ENCODE results near the gene GARIN5A.

Gene GARIN5A

DNA sequence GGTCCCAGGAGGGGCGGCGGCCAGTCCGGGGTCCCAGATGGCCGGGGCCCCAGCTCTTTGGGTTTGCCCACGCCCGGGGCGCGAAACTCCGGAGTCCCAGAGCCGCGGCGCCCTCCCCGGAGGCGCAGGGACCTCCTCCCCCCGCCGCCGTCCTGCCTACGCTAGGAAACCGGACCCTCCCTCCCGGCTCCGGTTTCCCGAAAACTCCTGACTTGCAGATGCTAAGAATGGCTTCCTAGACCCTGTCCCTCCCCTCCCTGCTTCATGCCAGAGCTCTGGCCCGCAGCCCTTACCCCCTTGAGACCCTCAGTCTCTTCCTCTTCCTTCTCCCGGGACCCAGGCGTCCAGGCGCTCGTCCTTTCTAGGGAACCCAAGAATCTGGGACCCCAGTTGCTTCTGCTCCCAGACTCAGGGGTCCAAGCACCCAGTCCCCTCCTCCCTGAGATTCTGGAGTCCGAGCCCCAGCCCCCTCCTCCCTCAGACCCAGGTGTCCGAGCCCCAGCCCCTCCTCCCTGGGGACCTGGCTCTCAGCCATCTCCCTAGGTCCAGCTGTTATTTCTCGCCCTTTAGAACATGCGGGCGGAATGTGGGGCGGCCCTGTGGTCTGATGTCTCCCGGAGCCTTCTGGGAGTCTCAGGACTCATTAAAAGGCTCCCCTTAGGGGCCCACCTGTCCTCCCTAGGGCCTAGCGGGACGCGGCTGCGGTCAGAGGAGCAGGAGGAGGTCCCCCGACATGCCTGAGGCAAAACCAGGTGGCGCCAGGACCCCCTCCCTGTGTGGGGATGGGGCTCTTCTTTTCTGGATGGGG, 44.2 kb downstream of the GARIN5A start, which contains the start of gene MYBPC2:
TSS of gene MYBPC2 (plus strand) at position 672 of the 808 bp plus-strand sequence. CDS start at position 734, 62 bp downstream.
- DNase-seq: peak; percentile 18

DNA sequence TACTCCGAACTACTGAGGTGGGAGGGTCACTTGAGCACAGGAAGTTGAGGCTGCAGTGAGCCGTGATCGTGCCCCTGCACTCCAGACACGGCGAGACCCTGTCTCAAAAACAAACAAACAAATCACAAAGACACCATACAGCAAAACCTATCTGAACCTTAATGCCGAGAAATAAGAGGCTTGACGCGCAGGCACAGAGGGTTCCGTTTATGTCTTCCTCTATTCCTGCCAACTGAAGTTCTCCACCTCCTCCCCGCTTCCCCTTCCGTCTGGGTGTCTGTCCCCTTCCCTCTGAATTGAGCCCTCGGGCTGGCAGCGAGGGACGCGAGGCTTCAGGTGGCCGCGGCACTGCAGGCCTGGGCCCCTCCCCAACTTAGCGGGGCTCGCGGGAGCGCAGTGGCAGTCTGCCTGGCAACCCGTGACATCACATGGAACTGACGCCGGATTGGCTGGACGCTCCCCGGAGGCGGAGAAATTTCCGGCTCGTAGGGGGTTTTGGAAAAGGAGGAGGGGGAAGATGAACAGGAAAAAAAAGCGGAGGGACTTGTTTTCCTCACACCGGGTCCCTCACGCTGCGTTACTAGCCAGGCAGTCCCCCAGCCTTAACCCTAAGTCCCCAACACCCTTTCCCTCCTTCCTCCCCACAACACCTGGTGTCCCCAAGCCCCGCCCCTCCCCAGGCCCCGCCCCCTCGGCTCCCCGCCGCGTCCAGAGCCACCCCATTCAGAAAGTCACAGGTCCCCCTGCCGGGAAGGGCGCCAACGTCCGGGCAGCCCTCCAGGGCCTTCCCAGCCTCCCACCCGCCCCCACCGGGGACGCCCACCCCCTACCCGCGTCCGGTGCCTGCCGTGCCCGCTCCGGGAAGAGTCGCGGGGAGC, 45.1 kb downstream of the GARIN5A start:
- DNase-seq: peak; percentile 72

DNA sequence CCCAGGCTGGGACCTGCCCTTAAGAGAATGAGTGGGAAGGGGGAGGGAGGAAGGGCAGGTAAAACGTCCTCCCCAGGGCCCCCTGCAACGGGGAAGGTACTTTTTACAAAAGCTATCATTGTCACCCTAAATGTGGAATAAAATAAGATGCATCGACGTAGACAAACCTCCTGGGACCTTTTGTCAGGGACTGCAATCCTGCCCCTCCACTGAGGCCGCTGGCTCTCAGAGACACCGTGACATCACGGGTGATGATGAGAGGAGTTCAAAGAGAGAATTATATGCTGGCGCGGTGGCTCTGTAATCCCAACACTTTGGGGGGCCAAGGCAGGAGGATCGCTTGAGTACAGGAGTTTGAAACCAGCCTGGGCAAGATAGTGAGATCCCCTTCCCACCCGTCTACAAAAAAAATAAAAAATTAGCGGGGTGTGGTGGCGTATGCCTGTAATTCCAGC, 45.7 kb downstream of the GARIN5A start:
- DNase-seq: no peak

DNA sequence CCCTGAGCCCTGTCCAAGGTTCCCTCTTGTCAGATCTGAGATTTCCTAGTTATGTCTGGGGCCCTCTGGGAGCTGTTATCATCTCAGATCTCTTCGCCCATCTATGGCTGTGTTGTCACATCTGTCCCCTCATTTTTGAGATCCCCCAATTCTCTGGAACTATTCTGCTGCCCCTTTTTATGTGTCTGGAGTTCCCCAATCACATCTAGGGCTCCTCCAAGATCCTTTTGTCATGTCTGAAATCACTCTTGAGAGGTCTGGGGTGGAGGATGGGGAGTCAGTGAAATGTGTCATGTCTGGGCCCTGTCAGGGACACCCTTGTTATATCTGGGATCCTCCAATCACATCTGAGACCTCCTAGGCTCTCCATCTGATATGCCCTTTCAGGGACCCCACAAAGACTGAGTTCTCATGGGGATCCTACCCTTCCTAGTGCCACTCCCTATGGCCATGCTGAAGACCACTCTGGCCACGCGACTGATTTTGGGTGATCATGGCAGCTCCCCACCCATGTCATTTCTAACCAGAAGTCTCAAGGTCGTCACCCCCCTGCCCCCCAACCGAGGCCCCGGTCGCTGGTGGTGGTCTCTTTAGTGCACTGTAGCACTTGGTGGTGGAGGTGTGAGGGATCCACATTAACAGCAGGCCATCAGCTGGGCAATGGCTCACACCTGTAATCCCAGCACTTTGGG, 47.7 kb downstream of the GARIN5A start:
- no peak for DNase-seq

DNA sequence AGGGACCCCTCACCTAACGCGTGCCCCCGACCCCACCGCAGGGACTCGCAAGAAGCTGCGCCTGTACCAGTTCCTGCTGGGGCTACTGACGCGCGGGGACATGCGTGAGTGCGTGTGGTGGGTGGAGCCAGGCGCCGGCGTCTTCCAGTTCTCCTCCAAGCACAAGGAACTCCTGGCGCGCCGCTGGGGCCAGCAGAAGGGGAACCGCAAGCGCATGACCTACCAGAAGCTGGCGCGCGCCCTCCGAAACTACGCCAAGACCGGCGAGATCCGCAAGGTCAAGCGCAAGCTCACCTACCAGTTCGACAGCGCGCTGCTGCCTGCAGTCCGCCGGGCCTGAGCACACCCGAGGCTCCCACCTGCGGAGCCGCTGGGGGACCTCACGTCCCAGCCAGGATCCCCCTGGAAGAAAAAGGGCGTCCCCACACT, 48.6 kb downstream of the GARIN5A start:
- DNase-seq: no peak

DNA sequence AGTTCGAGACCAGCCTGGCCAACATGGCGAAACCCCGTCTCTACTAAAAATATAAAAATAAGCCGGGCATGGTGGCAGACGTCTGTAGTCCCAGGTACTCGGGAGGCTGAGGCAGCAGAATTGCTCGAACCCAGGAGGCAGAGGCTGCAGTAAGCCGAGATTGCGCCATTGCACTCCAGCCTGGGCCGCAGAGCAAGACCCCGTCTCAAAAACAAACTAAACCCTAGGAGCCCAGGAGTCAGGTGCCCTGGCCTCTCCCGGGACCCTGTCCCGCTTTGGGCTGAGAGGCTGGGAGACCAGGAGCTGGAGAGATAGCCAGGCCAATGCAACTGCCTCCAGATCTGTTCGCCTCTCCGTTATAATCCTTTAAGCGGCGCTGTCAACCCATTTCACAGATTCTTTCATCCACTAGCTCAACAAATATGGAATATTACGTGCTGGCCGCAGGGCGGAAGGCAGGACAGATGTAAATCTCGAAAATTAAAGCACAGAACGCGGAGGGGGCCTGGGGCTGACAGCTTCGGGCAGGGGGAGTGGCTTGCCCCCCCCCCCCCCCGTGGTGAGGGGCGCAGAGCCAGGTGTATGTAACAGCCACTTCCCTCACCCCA, 49.2 kb downstream of the GARIN5A start:
- DNase-seq: no peak

DNA sequence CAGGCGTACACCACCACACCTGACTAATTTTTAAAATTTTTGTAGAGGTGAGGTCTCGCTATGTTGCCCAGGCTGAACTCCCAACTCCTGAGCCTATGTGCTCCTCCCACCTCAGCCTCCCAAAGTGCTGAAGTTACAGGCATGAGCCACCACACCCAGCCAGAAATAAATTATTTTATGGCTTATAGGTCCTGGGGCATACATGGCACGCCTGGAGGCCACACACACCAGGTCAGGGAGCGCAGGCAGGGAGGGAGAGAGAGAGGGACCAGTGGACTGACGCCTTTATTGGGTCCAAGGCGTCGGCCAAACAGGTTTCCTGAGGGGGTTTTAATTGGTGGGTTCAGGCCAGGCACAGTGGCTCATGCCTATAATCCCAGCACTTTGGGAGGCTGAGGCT, 51.1 kb downstream of the GARIN5A start:
- no peak for DNase-seq

DNA sequence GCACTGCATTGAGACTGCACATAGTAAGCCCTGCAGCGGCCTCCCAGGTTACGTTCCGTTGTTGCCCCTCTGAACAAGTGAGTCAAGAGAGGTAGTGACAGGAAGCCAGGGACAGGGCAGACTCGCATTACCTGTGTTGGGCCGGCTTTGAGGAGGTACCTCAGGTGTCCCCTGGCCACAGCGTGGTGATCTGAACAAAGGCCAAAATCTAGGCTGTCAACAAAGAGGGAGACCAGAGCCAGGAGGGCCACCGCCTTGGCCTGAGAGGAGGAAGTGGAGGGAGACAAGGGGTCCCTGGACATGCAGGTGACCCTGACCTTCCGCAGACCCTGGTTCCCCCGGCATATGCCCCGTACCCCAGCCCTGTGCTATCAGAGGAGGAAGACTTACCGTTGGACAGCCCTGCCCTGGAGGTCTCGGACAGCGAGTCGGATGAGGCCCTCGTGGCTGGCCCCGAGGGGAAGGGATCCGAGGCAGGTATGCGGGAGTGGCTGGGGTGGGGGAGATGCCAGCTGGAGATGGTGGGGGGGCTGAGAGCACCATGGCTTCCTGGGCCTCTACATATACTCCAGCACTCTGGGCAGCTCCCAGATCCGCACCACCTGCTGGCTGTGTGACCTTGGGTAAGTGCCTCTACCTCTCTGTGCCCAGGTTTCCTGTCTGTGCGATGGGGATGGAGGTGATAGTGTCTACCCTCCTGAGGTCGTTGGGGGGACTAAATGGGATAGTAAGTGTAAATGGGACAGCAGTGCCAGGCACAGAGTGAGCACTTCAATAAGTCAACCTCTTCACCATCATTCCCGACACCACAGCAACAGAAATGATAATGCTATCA, 53.2 kb downstream of the GARIN5A start:
- DNase-seq: no peak

DNA sequence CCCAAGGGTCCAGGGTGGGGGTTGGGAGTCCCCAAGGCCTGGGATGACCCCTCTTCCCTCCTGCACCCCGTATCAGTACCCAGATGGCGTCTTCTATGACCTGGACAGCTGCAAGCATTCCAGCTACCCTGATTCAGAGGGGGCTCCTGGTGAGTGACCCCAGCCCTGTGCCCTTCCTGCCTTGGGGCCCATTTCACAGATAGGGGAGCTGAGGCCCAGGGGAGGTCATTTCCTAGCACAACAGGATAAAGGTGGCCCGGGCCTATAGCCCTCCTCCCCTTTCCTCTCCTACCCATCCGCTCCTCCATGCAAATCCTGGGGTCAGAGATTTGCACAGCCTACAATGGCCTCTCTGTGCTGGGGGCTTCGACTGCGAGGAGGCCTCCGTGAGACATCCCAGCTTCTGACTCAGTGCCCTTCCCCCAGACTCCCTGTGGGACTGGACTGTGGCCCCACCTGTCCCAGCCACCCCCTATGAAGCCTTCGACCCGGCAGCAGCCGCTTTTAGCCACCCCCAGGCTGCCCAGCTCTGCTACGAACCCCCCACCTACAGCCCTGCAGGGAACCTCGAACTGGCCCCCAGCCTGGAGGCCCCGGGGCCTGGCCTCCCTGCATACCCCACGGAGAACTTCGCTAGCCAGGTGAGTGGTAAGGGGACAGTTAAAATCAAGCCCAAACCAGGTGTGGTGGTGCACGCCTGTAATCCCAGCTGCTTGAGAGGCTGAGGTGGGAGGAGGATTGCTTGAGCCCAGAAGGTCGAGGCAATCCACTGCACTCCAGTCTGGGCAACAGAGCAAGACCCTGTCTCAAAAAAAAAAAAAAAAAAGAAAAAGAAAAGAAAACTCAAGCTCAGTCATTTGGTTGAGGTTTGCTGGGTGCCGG, 54.0 kb downstream of the GARIN5A start:
- no peak for DNase-seq

DNA sequence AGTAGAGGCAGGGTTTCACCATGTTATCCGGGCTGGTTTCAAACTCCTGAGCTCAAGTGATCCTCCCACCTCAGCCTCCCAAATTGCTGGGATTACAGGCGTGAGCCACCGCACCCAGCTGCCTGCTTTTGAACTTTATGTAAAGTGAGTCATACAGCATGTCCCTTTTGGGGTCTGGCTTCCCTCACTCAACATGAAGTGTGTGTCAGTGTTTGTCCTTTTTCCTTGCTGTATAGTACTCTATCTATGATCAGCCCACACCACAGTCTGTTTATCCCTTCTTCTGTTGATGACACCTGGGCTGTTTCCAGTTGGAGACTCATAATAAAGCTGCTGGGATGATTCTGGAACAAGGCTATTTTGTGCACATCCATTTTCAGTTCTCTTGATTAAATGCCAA, 55.8 kb downstream of the GARIN5A start:
- DNase-seq: no peak

DNA sequence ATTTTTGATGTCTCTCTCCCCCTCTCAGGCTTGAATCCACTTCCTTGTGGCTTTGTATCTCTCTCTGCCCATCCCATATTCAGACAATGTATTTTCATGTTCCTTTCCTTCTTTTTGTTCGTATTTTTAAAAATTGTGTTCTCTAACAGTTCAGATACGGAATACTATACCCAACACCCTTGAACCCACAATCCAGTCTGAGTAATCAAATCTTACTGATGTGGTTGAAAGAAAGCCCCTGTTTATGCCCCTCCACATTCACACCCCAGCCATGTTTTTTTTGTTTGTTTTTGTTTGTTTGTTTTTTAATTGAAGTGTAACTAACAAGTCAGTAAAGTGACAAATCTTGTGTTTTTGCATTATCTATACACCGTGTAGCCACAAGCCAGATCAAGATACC, 56.5 kb downstream of the GARIN5A start:
- DNase-seq: no peak

DNA sequence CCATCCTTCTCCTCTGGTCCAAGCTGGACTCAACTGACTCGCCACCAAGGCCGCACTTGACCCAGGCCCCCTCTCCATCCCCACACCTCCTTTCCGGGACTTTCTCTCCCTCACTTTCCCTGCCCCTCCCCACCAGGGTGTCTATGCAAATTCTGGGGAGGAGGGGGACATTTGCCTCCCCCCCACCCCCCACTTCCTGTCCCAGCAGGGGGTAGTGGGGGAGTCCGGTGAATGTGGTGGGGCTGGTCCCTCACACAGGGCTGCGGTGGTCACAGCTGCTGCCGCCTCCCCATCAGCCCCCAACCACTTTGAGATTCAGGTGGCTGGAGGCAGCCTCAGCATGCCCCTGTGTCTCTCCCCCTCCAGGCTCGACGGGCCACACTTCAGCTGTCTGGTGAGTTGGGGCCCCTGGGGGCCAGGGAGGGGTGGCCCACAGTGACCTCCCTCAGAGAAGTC, 57.0 kb downstream of the GARIN5A start:
- no peak for DNase-seq

DNA sequence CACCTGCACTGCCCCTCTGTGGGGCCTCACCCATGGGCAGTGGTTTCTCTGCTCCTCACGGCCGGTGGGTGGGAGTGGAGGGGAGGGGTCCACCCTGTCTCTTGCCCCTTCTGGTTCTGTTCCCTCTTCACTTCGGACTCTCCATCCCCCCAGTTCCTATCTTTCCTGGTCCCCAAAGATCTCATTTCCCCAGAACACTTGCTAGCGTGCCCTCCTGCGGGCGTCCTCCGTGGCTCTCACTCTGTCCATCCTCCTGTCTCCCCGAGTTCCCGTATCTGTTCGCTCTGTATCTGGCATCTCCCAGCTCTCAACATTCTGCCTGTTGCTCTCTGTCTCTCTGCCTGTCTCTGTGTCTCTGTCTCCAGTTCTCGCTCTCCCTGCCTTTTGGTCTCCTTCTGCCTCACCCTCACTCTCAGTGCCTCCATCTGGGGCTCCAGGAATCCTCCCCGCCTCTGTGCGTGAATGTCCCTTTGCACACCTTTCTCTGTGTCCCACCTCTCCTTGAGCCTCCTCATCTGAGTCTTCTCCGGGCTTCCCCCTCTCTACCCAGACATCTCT, 57.5 kb downstream of the GARIN5A start:
- DNase-seq: no peak

DNA sequence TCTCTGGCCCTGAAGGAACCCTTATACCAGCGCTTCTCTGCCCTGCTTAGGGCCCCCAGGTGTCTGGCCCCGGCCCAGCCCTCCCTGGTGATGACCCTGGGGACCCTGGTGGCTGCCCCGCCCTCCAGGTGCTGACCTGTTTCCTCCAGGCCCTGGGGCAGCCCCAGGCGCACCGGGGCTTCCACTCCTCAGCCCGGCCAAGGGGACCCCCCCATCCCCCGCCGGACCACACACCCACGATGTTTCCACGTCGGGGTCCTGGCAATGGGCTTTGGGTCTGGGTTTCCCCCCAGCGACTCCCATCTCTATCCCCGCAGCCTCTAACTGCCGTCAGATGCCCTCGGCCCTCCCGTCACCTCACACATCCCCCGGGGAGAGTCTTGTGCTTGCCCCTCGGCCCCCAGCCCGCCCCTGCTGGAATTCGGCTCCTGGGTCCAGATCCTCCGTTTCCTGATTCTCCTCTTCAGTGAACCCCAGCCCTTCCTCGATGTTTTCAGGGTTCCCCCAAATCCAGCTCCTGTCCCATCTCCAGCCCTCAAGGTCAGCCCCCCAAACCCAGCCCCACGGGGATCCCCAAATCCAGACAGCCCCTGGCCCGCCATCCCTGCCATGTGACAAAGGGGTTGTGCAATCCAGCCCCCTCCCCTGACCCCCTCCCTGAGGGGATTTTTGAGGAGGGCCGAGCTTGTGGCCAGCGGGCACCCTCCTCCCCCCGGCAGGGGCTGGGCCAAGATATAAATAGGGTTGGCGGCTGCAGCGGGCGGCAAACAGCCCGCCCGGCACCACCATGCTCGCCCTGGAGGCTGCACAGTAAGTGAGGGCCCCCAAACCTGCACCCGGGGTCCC, 58.2 kb downstream of the GARIN5A start, which contains the start of gene SPIB:
TSS of gene SPIB (plus strand) at position 763 of the 846 bp plus-strand sequence. CDS start at position 788, 25 bp downstream.
- no peak for DNase-seq

DNA sequence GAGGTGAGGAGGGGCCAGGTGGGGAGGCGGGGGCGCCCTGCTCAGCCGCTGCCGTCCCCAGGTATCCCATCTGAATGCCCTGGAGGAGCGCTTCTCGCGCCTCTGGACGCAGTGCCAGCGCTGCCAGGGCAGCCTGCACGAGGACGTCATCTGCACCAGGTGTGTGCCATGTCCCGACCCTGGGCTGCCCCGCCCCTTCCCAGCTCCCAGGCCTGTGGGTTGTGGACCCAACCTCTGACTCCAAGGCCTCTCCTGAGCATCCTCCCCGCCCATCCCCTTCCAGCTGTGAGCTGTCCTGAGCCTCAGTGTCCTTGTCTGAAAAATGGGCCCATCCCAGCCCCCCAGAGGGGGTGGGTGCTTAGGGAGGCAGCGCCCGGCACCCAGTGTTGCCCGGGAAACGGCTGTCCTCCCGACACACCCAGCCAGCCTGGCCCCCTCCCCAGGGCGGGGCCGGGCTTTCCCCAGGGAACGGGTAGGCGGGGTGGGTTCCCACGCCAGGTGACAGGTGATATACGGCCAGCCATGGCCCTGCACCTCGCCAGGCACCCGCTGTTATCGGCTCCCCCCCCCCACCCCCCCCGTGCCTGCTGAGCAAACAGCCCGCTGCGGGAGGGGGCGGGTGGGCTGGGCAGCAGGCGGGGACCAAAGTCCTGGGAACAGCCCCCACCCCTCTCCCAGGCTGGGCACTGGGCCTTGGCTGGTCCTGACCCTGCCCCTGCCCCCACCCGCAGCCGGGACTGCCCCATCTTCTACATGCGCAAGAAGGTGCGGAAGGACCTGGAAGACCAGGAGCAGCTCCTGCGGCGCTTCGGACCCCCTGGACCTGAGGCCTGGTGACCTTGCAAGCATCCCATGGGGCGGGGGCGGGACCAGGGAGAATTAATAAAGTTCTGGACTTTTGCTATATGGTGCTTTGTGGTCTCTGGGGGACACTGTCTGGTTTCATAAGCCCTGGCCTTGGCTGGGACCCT, 59.3 kb downstream of the GARIN5A start:
- peak; percentile 45 for DNase-seq
